Parathyroid adenoma (tissue), 2 donors: Measurements from ENCODE around the gene MALRD1.
"Not testable (repeated sequence)": the region's sequence is repeated elsewhere in the genome, so short reads cannot be mapped to it uniquely, and the experiment has no call there.

Experiments
- H2AFZ ChIP-seq: fragments of 300-600 bp; sonication (generic); one replicate; pipeline ENCODE4 v1.7.0; 2017; ENCODE audit warnings: antibody characterized with exemption, mild to moderate bottlenecking
- H3K27ac ChIP-seq: fragments of 300-600 bp; sonication (generic); one replicate; pipeline ENCODE4 v1.7.0; 2017
- H3K27me3 ChIP-seq: fragments of 300-600 bp; sonication (generic); one replicate; pipeline ENCODE4 v1.7.0; 2017; ENCODE audit warnings: low read length; ENCODE audit not compliant: control insufficient read depth, insufficient read depth
- H3K36me3 ChIP-seq: fragments of 300-600 bp; sonication (generic); one replicate; pipeline ENCODE4 v1.7.0; 2017; ENCODE audit warnings: low read length; ENCODE audit not compliant: control insufficient read depth, insufficient read depth
- H3K4me1 ChIP-seq: fragments of 300-600 bp; sonication (generic); one replicate; pipeline ENCODE4 v1.7.0; 2017; ENCODE audit warnings: control low read depth
- H3K4me2 ChIP-seq: fragments of 300-600 bp; sonication (generic); one replicate; pipeline ENCODE4 v1.7.0; 2017; ENCODE audit warnings: low read length
- H3K4me3 ChIP-seq: fragments of 300-600 bp; sonication (generic); one replicate; pipeline ENCODE4 v1.7.0; 2017; ENCODE audit warnings: low read depth, low read length
- H3K79me2 ChIP-seq: fragments of 300-600 bp; sonication (generic); one replicate; pipeline ENCODE4 v1.7.0; 2017; ENCODE audit warnings: control low read depth
- H3K9ac ChIP-seq: fragments of 300-600 bp; sonication (generic); one replicate; pipeline ENCODE4 v1.7.0; 2017; ENCODE audit warnings: mild to moderate bottlenecking
- H3K9me3 ChIP-seq: fragments of 300-600 bp; sonication (generic); one replicate; pipeline ENCODE4 v1.7.0; 2017; ENCODE audit warnings: low read length; ENCODE audit not compliant: control insufficient read depth
- CTCF ChIP-seq: fragments of 300-600 bp; sonication (generic); IDR thresholded peaks from one replicate; pipeline ENCODE4 v1.7.0; 2017; ENCODE audit warnings: antibody characterized with exemption, mild to moderate bottlenecking
- donor health status: primary hyperparathyroidism.

MALRD1 gene

GRCh38 chr10:19505320-19506312 is 457.0 kb downstream of the MALRD1 start:
- Histone ChIP-seq H3K9ac (no peak overlapping the region), H3K4me1 (no peaks in the 10 kb centered on the region)

GRCh38 chr10:19510005-19510732 is 461.6 kb downstream of the MALRD1 start:
- H3K4me3 ChIP-seq, H3K4me2 ChIP-seq, H3K79me2 ChIP-seq, H3K27ac ChIP-seq, H3K9ac ChIP-seq, H3K27me3 ChIP-seq, H3K4me1 ChIP-seq, H3K9me3 ChIP-seq, H2AFZ ChIP-seq, H3K36me3 ChIP-seq: not testable (repeated sequence)

More at GRCh38 chr10:19505320-19506312, 457.0 kb downstream of the MALRD1 start:
- no peaks in the 10 kb centered on the region for H3K79me2 ChIP-seq
- H3K9me3 ChIP-seq, result no peaks in the 10 kb centered on the region
- H3K4me2 ChIP-seq, result no peak overlapping the region
- H3K27ac ChIP-seq, result no peak overlapping the region
- no peaks in the 10 kb centered on the region for H3K27me3 ChIP-seq
- no peak for TF ChIP-seq CTCF
- no peaks in the 10 kb centered on the region for H3K36me3 ChIP-seq
- H2AFZ ChIP-seq, result no peak overlapping the region
- H3K4me3 ChIP-seq, result no peak overlapping the region

GRCh38 chr10:19518109-19518508 is 469.5 kb downstream of the MALRD1 start:
- H3K27ac ChIP-seq, result no peak overlapping the region
- H3K4me3 ChIP-seq, result no peak overlapping the region
- no peaks in the 10 kb centered on the region for H3K36me3 ChIP-seq
- no peaks in the 10 kb centered on the region for H3K4me1 ChIP-seq
- no peak overlapping the region for H3K9ac ChIP-seq
- TF ChIP-seq CTCF, result no peak
- no peaks in the 10 kb centered on the region for H3K79me2 ChIP-seq
- H2AFZ ChIP-seq, result no peak overlapping the region
- no peaks in the 10 kb centered on the region for H3K27me3 ChIP-seq
- no peak overlapping the region for H3K4me2 ChIP-seq
- no peaks in the 10 kb centered on the region for H3K9me3 ChIP-seq

- H3K4me3 ChIP-seq, result no peak overlapping the region
- no peaks in the 10 kb centered on the region for H3K27me3 ChIP-seq
- H3K4me2 ChIP-seq, result no peak overlapping the region
- H2AFZ ChIP-seq, result no peak overlapping the region
- no peak for TF ChIP-seq CTCF
- H3K9ac ChIP-seq, result no peak overlapping the region
- no peaks in the 10 kb centered on the region for H3K36me3 ChIP-seq
- no peak overlapping the region for H3K27ac ChIP-seq
- no peaks in the 10 kb centered on the region for H3K79me2 ChIP-seq
- no peaks in the 10 kb centered on the region for H3K9me3 ChIP-seq
- no peaks in the 10 kb centered on the region for H3K4me1 ChIP-seq
These were observed 470.0 kb downstream of the MALRD1 start for GRCh38 chr10:19518632-19519031.

- no peaks in the 10 kb centered on the region for H3K36me3 ChIP-seq
- no peaks in the 10 kb centered on the region for H3K27me3 ChIP-seq
- H3K27ac ChIP-seq, result no peak overlapping the region
- H3K79me2 ChIP-seq, result no peaks in the 10 kb centered on the region
- H3K4me3 ChIP-seq, result no peak overlapping the region
- H3K4me2 ChIP-seq, result no peak overlapping the region
- no peaks in the 10 kb centered on the region for H3K4me1 ChIP-seq
- H2AFZ ChIP-seq, result no peak overlapping the region
- H3K9ac ChIP-seq, result no peak overlapping the region
- no peaks in the 10 kb centered on the region for H3K9me3 ChIP-seq
- no peak for TF ChIP-seq CTCF
These were observed 482.7 kb downstream of the MALRD1 start for GRCh38 chr10:19531324-19531723.
